Sigmoid colon (tissue), 7 donors: ENCODE measurements around the gene SLC16A6. TPM values are rescaled to one million over a fixed set of nuclear protein-coding genes. Genes with fewer than 3 reads are reported as not detected.

ENCODE experiments used
- DNase-seq: peaks from one replicate; pipeline ENCODE4 v3.0.0-alpha.2; 2019
- H3K27ac ChIP-seq, 4 donors: fragments of 200-600 bp; sonication (generic); one replicate each; pipeline ENCODE4 v1.5.1; 2016 to 2019; ENCODE audit warnings: mild to moderate bottlenecking in 1 of 4
- H3K27me3 ChIP-seq, 3 donors: fragments of 200-600 bp; sonication (generic); one replicate each; pipeline ENCODE4 v1.5.1; 2019; ENCODE audit warnings: mild to moderate bottlenecking in 1 of 3
- H3K36me3 ChIP-seq, 4 donors: fragments of 200-600 bp; sonication (generic); one replicate each; pipeline ENCODE4 v1.5.1; 2016 to 2019
- H3K4me1 ChIP-seq, 4 donors: fragments of 200-600 bp; sonication (generic); one replicate each; pipeline ENCODE4 v1.5.1; 2017 to 2019
- H3K4me3 ChIP-seq, 4 donors: fragments of 200-600 bp; sonication (generic); one replicate each; pipeline ENCODE4 v1.5.1; 2017 to 2019; ENCODE audit warnings: mild to moderate bottlenecking in 2 of 4, moderate library complexity in 1 of 4
- H3K9me3 ChIP-seq, 4 donors: fragments of 200-600 bp in 3 of 4; sonication (generic) in 3 of 4; one replicate each; pipeline versions ENCODE4 v1.5.1 to v1.6.1; 2013 to 2019
- EP300 ChIP-seq, 4 donors: sonication (generic); formaldehyde crosslinking; IDR thresholded peaks; one replicate each; pipeline ENCODE4 v1.6.1; 2017; ENCODE audit warnings: antibody characterized with exemption in 4 of 4
- POLR2A ChIP-seq, 2 donors: fragments of 450-650 bp; IDR thresholded peaks; one replicate each; pipeline ENCODE4 v1.6.1; 2016; ENCODE audit warnings: antibody characterized with exemption in 2 of 2, mild to moderate bottlenecking in 2 of 2, moderate library complexity in 2 of 2
- POLR2AphosphoS5 ChIP-seq, 4 donors: sonication (generic); formaldehyde crosslinking; IDR thresholded peaks; one replicate each; pipeline ENCODE4 v1.6.1; 2017; ENCODE audit warnings: antibody characterized with exemption in 4 of 4
- WGBS, 2 donors: extraction: QIAGEN DNeasy Blood & Tissue Kit; methylation state at CpG; one replicate each; pipeline ENCODE4 v1.1.7; 2013; 5-methylcytosine and 5-hydroxymethylcytosine counted together
- intact Hi-C: fragments of 100-400 bp; cut with DNase I; formaldehyde crosslinking; loops from one replicate; pipeline ENCODE4 v1.15.1; 2023
- polyA plus RNA-seq, 3 donors: library from polyadenylated mRNA; stranded (reverse); fragments of 200-250 nt; gene quantifications; one replicate each; pipeline ENCODE4 v1.2.3, GENCODE V29; 2013
- total RNA-seq, 4 donors: library from RNA; depleted of rRNA; stranded (reverse); fragments of >200 nt; gene quantifications; one replicate each; pipeline ENCODE4 v1.1.0, GENCODE V29; 2016
- TF ChIP-seq, protein P1 (sequence below), 4 experiments: fragments of 450-650 bp in 3 of 4; fragments of 200-600 bp in 1 of 4; IDR thresholded peaks; one replicate each; pipeline ENCODE4 v1.5.1; 2016 to 2019; ENCODE audit warnings: antibody characterized with exemption in 4 of 4, mild to moderate bottlenecking in 3 of 4, moderate library complexity in 2 of 4
- donor health status: healthy with polysubstance abuse.
- donor health status: Bipolar disorder and iron deficiency.
- donor health status: healthy.

The SLC16A6 gene
- total and polyA plus RNA-seq, 7 donors: 0.14 to 2.1 (median 0.67) TPM; not detected in 4

DNA sequence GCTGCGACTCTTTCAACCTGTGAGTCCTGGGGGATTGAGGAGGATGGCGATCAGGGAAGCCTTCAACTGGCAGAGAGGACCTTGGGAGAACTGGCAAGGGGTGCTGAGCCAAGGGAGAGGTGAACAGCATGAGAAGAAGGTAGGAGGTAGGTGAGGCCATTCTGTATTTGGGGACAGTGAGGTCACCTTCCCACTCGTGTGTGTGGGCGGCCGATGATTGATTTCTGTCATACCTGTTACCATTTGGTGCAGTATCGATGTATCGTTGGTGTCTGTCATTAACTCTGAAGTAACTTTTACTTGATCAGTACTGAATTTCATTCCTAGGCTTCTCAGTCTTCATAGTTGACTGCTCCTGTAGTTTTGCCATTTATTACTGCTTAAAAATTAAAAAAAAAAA, 4.2 kb upstream of the SLC16A6 start:
- WGBS, 2 donors: 88 to 89% methylated on average over 7 of the region's 7 CpGs
- no peak for DNase-seq
- no peaks in the 10 kb centered on the region for H3K9me3 ChIP-seq
- TF ChIP-seq POLR2A (IDR thresholded peaks at IDR 0.05) (no peak), EP300 (IDR thresholded peaks at IDR 0.05) (no peak), POLR2AphosphoS5 (IDR thresholded peaks at IDR 0.05) (no peak)
- TF ChIP-seq, protein P1, sequence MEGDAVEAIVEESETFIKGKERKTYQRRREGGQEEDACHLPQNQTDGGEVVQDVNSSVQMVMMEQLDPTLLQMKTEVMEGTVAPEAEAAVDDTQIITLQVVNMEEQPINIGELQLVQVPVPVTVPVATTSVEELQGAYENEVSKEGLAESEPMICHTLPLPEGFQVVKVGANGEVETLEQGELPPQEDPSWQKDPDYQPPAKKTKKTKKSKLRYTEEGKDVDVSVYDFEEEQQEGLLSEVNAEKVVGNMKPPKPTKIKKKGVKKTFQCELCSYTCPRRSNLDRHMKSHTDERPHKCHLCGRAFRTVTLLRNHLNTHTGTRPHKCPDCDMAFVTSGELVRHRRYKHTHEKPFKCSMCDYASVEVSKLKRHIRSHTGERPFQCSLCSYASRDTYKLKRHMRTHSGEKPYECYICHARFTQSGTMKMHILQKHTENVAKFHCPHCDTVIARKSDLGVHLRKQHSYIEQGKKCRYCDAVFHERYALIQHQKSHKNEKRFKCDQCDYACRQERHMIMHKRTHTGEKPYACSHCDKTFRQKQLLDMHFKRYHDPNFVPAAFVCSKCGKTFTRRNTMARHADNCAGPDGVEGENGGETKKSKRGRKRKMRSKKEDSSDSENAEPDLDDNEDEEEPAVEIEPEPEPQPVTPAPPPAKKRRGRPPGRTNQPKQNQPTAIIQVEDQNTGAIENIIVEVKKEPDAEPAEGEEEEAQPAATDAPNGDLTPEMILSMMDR (IDR thresholded peaks at IDR 0.05): no peak
- H3K36me3 ChIP-seq: no peaks in the 10 kb centered on the region
- intact Hi-C loops: no loop called here
- H3K27me3 ChIP-seq: peaks cover 12 to 83% (median 58%) of the 10 kb centered on the region in 3 donors
- no peak overlapping the region for H3K27ac ChIP-seq
- no peak overlapping the region for H3K4me3 ChIP-seq
- peaks cover 0 to 26% (median 23%) of the 10 kb centered on the region in 4 donors for H3K4me1 ChIP-seq

DNA sequence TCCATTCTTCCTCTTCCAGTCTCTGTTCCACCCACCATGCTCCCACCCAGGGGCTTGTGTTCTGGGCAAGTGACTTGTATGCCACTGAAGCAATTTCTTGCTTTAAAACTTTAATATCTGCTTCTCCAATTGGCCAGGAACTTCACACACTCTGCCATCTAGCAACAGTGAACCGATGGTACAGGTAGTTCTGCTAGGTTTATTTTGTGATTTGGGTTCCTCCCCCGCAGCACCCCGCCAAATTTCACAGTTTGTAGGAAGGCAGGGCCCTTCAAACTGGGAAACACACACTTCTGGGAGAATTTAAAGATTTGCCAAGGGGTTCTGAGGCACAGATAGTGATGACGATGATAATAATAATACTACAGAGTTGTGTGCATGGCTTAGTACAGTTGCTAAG, 3.7 kb upstream of the SLC16A6 start:
- intact Hi-C loops: no loop called here
- Histone ChIP-seq H3K27ac (no peak overlapping the region), H3K9me3 (no peaks in the 10 kb centered on the region), H3K4me3 (no peak overlapping the region), H3K36me3 (no peaks in the 10 kb centered on the region), H3K27me3 (peaks cover 12 to 87% (median 61%) of the 10 kb centered on the region in 3 donors), H3K4me1 (peaks cover 0 to 27% (median 23%) of the 10 kb centered on the region in 4 donors)
- TF ChIP-seq, protein P1 (IDR thresholded peaks at IDR 0.05): no peak
- no peak for TF ChIP-seq EP300 (IDR thresholded peaks at IDR 0.05)
- TF ChIP-seq POLR2AphosphoS5 (IDR thresholded peaks at IDR 0.05): no peak
- no peak for TF ChIP-seq POLR2A (IDR thresholded peaks at IDR 0.05)
- DNase-seq: no peak
- 90% methylated on average over 4 of the region's 4 CpGs for WGBS, 2 donors

DNA sequence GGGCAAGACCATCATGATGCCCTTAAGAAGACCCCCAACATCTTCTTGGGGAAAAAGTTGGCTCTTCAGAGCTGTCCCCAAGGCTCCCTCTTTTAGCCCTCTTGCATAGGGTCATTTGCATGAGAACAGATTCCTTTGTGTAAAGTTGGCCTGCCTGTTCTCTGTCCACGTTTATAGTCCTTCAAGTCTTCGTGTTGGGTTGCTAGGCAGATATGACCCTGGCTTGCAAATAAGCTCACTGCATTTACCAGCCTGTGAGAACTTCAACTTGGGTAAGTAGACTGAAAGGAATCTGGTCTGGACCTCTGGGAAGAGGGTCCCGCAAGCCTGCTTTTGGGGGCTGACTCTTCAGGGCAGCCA, 3.2 kb upstream of the SLC16A6 start:
- Histone ChIP-seq H3K27ac (no peak overlapping the region), H3K9me3 (no peaks in the 10 kb centered on the region), H3K4me1 (peaks cover 0 to 27% (median 23%) of the 10 kb centered on the region in 4 donors), H3K4me3 (no peak overlapping the region), H3K36me3 (no peaks in the 10 kb centered on the region), H3K27me3 (peaks cover 12 to 89% (median 61%) of the 10 kb centered on the region in 3 donors)
- 50 to 73% methylated on average over 3 of the region's 3 CpGs for WGBS, 2 donors
- intact Hi-C loops: no loop called here
- TF ChIP-seq POLR2AphosphoS5 (IDR thresholded peaks at IDR 0.05): no peak
- TF ChIP-seq POLR2A (IDR thresholded peaks at IDR 0.05): no peak
- TF ChIP-seq, protein P1 (IDR thresholded peaks at IDR 0.05): no peak
- TF ChIP-seq EP300 (IDR thresholded peaks at IDR 0.05): no peak
- DNase-seq: no peak

DNA sequence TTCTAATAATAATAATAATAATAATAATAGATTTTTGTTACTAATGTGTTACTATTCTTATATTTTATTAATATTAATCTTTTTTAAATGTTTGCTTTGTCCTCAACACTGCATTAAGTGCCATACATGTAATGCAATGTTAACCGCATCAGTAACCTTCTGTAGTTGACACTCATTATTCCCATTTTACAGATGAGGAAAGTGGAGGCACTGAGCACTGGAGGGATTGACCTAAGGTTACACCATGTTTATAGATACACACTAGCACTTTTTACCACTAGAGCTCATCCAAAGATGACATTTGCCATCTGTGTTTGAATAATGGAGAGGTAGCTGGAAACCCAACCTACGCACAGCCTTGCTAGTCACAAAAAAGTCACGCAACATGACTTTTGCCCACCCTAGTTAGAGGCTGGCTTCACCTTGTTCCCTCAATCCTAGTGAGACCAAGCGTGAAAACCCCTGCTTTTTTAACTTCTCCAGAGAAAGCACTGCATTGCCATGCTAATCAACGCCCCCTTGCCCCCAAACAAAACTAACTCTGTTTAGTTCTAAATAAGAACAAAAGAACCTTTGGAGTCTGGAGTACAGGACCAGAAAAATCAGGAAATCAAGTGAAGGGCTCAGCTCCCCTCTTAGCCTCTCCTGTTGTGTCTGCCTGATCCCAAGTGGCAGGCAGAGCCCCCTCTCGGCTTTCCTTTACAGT, 2.7 kb upstream of the SLC16A6 start:
- TF ChIP-seq POLR2AphosphoS5 (IDR thresholded peaks at IDR 0.05) (no peak), POLR2A (IDR thresholded peaks at IDR 0.05) (no peak), EP300 (IDR thresholded peaks at IDR 0.05) (no peak)
- TF ChIP-seq, protein P1 (IDR thresholded peaks at IDR 0.05): no peak
- intact Hi-C loops: no loop called here
- no peak for DNase-seq
- H3K36me3 ChIP-seq: no peaks in the 10 kb centered on the region
- WGBS, 2 donors: 93 to 94% methylated on average over 6 of the region's 6 CpGs
- H3K9me3 ChIP-seq: no peaks in the 10 kb centered on the region
- no peak overlapping the region for H3K27ac ChIP-seq
- no peak overlapping the region for H3K4me3 ChIP-seq
- H3K4me1 ChIP-seq: peaks cover 0 to 27% (median 23%) of the 10 kb centered on the region in 4 donors
- peaks cover 12 to 89% (median 61%) of the 10 kb centered on the region in 3 donors for H3K27me3 ChIP-seq
